HG03175 (cell line): ENCODE data around the gene NPAS2.

ENCODE experiments used
- ATAC-seq: cut with Tn5 transposase; IDR thresholded peaks from one replicate; pipeline ENCODE4 v1.9.1; 2021; ENCODE audit warnings: mild to moderate bottlenecking, moderate library complexity; ENCODE audit not compliant: unreplicated experiment

Gene NPAS2

DNA sequence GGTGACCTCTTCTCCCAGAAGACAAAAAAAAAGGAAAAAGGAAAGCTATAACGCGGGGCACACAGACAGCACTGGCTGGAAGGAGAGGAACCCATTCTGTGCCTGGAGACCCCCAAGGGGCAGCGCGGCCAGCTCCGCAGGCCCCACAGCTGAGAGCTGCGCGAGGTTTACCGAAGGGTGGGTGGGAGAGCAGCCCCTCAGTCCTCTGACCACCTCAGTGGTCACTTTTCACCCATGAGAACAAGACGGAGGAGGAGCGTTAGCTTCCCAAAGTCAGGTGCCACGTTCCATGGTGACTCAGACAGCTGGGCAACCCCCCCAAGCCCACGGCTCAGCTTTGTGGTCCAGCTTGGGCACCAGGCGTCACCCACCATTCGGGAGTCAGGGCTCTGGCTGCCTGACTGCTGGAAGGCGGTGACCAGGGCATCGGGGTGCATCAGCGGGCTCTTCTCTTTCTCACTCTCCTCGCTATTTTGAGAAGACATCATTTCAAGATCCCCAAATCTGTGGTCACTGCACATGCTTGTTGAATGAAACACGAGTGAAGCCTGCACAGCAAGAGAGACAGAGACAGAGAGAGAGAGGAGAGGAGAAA, 217.3 kb downstream of the NPAS2 start:
- ATAC-seq = no peak

DNA sequence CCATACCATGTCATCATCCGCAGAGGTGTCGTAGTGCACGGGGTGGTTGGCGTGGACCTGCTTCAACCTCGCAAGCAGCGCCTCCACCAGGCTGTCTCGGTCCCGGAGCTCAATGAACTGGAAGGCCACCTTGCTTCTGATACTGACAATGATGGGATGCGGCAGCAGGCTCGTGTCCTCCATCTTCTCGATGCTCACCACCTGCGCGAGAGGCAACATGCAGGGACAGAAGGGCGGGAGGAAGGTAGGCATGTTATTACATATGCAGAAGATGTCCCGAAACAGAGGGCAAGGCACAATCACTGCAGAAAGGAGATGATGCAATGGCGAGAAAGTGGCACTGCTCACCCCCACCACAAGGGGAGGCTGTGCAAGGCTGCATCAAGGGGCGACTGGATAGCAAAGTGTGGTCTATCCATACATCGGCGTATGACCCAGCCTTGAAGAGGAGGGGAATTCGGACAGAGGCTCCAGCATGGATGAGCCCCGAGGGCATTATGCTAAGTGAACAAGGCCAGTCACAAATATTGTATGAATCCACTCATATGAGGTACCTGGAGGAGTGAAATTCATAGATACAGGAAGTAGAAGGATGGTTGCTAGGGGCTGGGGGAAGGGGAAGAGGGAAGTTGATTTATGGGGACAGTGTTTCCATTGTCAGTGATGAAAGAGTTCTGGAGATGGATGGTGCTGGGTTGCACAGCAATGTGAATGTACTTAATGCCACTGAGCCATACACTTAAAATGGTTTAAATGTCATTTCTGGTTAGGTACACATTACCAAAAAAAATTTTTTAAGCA, 218.7 kb downstream of the NPAS2 start:
- no peak for ATAC-seq

DNA sequence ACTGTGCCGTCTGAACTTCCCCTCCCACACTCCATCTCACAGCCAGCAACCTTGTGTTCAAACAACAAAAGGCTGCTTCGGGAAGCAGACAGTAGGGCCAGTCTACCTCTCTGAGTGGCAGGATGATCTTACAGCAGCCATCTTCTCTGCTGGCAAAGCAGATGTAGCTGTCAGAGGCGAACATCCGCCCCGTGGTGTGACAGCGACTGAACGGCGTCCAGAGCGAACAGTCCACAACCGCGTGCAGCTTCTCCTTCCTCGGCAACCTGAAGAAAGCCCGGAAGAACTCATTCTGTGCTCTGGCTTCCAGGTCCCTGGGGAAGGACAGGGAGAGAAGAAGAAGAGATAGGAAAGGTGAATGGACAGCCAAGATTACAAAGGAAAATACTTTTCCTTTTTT, 220.1 kb downstream of the NPAS2 start:
- ATAC-seq = no peak

DNA sequence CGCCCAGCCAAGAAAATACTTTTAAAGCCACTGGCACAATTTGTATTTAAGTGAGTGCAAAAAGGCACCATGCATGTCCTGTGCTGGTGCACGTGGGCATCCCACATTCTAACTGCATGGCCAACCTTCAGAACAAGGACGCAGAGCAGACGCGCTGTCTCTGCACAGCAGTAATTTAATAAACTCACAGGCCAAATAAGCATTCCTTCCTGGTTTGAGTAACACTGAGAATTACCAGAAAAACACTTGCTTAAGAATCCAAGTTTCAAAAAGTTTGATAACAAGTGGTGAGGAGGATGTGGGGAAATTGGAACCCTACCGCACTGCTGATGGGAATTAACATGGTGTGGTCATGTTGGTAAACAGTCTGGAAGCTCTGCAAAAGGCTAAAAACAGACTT, 220.8 kb downstream of the NPAS2 start:
- ATAC-seq = no peak

DNA sequence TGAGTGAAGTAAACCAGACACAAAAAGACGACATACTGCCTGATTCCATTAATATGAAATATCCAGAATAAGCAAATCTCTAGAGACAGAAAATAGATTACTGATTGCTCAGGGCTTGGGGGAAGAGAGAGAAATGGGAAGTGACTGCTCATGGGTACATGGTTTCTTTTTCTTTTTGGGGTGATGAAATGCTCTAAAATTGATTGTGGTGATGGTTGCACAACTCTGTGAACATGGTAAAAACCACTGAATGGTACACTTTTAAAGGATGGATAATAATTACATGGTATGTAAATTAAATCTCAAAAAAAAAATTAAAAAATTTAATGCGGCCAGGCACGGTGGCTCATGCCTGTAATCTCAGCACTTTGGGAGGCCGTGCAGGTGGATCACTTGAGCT, 221.5 kb downstream of the NPAS2 start:
- no peak for ATAC-seq

DNA sequence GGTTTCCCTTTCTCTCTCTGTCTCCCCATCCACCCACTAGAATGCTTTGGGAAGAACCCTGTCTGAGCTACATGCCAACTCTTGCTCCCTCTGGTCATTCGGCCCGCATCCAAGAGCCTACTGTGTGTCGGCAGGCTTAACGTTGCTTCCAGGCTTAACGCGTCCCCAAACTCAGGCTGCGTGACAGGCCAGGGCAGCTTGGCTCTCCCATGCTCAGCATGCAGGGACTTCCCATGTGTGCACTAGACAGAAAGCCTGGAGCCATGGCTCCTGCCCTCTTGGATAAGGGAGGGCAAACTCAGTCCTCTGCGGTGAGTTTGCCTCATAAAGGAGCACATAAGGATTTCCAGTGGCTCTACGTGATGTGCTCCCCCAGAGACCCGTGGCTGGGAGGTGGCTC, 225.4 kb downstream of the NPAS2 start:
- ATAC-seq = no peak
